IMR-90 (cell line): Measurements from ENCODE around the gene PLCH1.

Source experiments
- CEBPB ChIP-seq: IDR thresholded peaks from 2 replicates; pipeline ENCODE4 v1.6.1; 2012; ENCODE audit warnings: low read depth, low read length, improper control_type of control experiment
- MAFK ChIP-seq: IDR thresholded peaks from 2 replicates; pipeline ENCODE4 v1.6.1; 2012; ENCODE audit warnings: low read depth, low read length, improper control_type of control experiment
- MXI1 ChIP-seq: IDR thresholded peaks from 2 replicates; pipeline ENCODE4 v1.6.1; 2012; ENCODE audit warnings: low read depth, mild to moderate bottlenecking, low read length, moderate library complexity, borderline replicate concordance
- POLR2A ChIP-seq: IDR thresholded peaks from 2 replicates; pipeline ENCODE4 v1.6.1; 2012; ENCODE audit warnings: mild to moderate bottlenecking, low read depth, low read length
- RAD21 ChIP-seq: IDR thresholded peaks from 2 replicates; pipeline ENCODE4 v1.6.1; 2012; ENCODE audit warnings: low read length, improper control_type of control experiment
- RCOR1 ChIP-seq: IDR thresholded peaks from 2 replicates; pipeline ENCODE4 v1.6.1; 2012; ENCODE audit warnings: mild to moderate bottlenecking, low read length, improper control_type of control experiment; ENCODE audit not compliant: insufficient replicate concordance
- RFX5 ChIP-seq: IDR thresholded peaks from 2 replicates; pipeline ENCODE4 v1.8.0; 2012; ENCODE audit warnings: low read depth, mild to moderate bottlenecking, low read length, moderate library complexity
- TF ChIP-seq, protein P1 (sequence below): conservative IDR thresholded peaks from 2 replicates; pipeline ENCODE4 v1.5.1; 2012; ENCODE audit warnings: mild to moderate bottlenecking, low read depth, low read length, improper control_type of control experiment

- no peak for TF ChIP-seq MAFK
- TF ChIP-seq, protein P1, sequence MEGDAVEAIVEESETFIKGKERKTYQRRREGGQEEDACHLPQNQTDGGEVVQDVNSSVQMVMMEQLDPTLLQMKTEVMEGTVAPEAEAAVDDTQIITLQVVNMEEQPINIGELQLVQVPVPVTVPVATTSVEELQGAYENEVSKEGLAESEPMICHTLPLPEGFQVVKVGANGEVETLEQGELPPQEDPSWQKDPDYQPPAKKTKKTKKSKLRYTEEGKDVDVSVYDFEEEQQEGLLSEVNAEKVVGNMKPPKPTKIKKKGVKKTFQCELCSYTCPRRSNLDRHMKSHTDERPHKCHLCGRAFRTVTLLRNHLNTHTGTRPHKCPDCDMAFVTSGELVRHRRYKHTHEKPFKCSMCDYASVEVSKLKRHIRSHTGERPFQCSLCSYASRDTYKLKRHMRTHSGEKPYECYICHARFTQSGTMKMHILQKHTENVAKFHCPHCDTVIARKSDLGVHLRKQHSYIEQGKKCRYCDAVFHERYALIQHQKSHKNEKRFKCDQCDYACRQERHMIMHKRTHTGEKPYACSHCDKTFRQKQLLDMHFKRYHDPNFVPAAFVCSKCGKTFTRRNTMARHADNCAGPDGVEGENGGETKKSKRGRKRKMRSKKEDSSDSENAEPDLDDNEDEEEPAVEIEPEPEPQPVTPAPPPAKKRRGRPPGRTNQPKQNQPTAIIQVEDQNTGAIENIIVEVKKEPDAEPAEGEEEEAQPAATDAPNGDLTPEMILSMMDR = no peak
- TF ChIP-seq RFX5 = no peak
- TF ChIP-seq POLR2A = no peak
- TF ChIP-seq MXI1 = no peak
- TF ChIP-seq RAD21 = no peak
- TF ChIP-seq RCOR1 = no peak
- no peak for TF ChIP-seq CEBPB
Observed at GRCh38 chr3:155611456-155611855, 133.4 kb downstream of the PLCH1 start.
